NCI-H1436 treated with DMSO at 0.1 percent for 48 hours (cell line): ENCODE measurements around the gene BBS12.

Experiments used
- DNase-seq: peaks from one replicate; lab custom pipeline; 2025; lab: John Stamatoyannopoulos, UW

The BBS12 gene

DNA sequence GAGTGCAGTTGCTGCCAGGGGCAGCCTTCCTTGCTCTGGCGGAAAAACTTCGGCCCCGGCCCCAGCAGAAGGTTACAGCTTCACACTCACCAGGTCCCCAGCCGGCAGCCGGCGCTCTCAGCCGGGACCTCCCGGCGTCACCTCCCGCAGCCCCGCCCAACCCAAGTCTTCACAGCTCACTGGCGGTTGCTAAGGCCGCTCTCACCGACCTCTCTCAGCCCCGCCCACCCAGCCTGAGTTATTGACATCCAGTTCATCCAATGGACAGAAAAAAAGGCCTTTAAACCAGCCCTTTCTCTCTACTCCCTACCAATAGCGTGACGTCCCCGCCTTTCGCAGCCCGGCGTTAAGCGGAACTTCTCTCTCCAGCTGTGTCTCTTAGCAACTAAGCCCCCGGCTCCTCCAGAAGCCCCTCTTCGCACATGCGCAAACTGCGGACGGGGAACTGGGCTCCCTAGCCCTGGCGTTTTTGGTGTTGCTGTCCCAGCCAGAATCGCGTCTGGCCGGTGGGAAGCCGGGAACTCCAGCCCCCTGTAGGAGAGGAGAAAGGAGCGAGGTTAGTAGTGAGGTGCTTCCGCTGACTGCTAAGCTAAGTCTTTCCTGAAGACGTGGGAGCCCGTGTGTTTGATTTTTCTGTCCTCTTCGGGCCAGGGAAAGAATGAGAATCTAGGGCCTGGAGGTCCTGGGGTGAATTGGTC is at the start of gene BBS12:
TSS of gene BBS12 (plus strand) at position 376 of the 698 bp plus-strand sequence. CDS start 9,189 bp downstream, outside the sequence.
- DNase-seq, result peak; percentile 97

DNA sequence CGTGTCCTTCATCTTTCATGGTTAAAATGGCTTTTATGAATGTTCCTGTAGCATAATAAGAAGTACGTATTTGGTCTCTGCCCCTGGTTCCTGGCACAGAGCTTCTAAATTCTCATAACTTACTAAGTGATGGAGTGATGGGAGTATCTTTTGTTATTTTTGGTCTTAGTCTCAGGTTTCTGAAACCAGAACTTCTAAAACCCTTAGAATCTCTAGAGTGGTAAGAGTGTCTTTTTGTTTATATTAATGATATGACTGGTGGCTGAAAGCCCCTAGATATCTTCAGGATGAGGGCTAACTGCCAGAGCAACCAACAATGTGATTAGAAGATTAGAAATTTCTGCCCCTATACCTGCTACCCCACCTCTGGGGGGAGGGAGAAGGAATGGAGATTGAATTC is 45.8 kb upstream of the BBS12 start:
- no peak for DNase-seq

DNA sequence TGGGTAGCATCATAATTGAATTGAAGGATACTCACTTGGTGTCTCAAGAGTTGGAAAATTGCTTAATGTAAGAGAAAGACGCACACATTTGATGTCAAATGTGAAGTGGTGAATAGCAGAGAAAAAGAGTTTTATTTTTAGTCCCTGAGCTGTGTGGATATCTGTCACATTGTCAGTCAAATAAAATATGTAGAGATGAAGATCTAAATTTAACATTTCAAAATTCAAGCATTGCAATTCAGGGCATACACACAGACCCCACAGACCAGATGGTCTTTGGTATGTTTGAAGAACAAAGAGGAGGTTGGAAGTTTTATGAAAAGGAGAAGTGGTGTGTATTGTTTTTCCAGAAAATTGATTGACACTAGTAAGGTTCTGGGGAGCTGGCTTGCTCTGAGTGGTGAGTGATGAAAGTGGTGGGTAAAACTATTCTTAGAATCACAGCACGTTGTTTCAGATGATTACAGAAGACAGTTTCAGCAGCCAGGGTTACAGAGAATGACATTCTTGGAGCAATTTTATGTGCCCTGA is 44.9 kb upstream of the BBS12 start:
- no peak for DNase-seq

DNA sequence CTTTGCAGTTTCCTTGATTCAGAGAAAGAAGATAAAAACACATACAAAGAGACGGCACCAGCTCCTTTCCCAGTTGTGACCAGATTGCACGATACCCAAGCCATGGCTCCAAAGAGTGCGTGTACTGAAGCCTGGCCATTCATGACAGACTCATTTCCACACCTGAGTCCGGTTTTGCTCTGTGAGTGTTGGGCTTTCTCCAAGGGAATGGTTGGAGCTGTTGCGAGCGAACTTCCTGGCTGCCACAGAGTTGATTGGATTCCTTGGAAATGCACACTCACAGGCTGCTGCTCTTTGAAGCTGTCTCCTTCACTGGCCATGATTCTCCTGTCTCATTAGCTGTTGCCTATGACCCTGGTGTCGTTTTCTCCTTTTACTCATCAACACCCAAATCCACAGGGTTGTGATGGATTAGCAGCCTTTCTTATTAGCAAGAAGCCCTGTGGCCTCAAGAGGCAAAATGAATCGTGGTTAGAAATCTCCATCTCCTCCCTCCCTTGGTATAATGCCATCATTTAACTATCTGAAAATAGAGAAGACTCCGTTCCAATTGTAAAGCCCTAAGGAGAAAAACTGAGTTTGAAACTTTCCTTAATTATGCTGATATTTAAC is 43.9 kb upstream of the BBS12 start:
- no peak for DNase-seq

DNA sequence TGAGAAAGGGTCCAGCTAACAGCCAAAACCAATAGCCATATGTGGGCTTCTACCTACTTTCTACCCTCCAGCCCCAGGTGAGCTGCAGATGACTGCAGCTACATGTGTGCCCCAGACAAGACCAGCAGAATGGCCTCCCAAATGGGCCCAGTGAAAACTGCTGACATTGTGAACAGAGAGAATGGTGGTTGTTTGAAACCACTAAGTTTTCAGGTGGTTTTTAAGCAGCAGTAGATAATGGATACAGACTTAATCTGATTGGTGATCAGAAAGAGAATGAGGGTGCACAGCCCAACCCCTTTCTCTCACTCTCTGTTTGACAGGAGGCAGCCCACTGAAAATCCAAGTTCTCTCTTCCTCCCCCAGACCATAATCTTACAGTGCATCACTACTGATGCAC is 42.5 kb upstream of the BBS12 start:
- no peak for DNase-seq

- no peak for DNase-seq
Measured at GRCh38 chr4:122691988-122692387, 40.5 kb upstream of the BBS12 start.

DNA sequence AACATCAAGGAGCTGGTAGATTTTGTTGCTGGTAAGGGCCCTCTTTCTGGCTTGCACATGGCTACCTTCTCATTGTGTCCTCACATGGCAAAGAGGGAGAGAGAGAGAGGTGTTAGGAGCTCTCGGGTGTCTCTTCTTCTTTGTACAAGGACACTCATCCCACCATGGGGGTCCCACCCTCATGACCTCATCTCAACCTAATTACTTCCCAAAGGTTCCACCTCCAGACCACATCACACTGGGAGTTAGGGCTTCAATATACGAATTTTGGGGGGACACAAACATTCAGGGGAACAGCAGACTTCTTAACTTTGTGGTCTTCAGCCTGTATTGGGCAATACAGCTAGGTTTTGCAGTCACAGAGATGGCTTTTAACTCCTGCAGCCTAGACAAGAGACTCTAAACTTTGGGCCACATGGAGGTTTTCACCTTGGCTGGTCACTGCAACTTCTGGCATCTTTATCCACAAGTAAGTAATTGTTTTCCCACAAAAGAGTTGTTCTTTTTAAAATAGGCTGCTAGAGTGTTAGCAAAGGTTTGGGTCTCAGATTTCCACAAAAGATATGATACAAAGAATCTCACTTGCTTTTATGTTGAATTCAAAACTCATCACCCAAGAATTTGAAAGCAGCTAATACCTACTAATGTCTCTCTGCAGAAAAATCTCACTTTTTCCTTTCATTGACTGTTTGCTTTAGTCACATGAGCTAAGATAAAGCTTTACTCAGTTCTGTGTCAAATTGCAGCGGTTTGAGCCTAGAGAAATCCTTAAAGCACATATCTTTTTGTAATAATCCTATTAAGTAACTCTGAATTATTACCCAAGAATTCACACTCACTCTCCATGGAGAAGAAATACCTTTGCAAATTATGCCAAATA is 39.6 kb upstream of the BBS12 start:
- no peak for DNase-seq

DNA sequence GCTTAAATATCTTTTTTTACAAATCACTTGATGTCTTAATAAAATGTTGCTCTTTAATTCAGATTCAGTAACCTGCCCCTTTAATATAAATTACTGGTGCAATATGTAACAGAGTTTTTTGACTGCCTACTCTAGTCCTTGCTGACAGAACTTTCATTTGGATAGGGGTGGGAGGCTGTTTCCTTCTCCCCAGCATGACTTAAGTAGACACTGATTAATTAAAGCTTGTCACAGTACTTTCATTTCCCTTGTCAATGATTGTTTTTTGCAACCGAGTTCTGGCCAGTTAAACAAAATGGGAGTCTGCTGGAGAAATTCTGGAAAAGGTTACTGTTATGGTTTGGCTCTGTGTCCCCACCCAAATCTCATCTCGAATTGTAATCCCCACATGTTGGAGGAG is 37.3 kb upstream of the BBS12 start:
- DNase-seq, result no peak

- no peak for DNase-seq
Measured at GRCh38 chr4:122700178-122700725, 32.3 kb upstream of the BBS12 start.

DNA sequence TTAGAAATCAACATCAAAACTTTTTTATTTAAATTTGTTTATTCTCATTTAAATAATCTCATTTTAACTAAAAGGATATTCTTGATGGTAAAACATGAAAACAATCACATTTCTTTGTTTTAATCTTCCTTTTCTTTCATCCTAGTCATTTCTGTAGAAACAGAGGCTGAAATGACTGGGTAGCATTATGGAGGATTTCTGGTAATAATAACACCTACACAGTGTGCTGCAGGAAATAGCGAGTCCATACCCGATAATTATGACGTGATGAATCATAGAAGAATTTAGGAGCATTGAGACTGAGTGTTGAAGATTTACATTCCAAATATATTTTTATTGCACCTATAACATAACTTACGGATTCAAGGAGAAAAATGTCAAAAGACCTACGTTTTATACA is 31.4 kb upstream of the BBS12 start:
- DNase-seq, result no peak

- DNase-seq, result no peak
Measured at GRCh38 chr4:122701965-122702364, 30.5 kb upstream of the BBS12 start.

GRCh38 chr4:122702939-122703338 is 29.6 kb upstream of the BBS12 start:
- no peak for DNase-seq

DNA sequence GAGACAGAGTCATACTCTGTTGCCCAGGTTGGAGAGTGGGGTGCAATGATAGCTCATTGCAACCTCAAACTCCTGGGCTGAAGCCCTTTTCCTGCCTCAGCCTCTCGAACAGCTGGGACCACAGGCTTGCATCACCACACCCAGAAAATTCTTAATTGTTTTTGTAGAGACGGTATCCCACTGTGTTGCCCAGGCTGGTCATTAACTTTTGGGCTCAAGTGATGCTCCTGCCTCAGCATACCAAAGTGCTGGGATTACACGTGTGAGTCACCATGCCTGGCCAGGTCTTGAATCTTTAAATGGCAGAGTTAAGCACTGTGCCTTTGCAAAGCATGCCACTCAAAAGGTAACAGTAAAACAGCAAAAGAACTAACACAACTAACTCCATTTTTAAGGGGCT is 28.6 kb upstream of the BBS12 start:
- DNase-seq, result no peak

DNA sequence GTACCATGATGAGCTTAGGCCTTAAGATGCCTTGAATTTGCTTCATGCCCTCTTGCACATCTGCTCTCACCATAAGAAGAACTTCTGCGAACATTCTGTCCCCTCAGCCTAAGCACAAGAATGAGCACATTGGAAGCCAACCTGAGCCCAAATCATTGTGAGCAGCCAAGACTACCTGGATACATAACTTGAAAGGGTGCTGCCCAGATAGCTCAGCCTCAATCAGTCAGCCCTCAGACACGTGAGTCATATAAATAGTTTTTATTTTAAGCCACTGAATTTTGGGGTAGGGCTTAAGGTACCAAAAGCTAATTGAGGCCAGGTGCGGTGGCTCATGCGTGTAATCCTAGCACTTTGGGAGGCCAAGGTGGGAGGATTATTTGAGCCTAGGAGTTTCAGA is 27.5 kb upstream of the BBS12 start:
- no peak for DNase-seq

DNA sequence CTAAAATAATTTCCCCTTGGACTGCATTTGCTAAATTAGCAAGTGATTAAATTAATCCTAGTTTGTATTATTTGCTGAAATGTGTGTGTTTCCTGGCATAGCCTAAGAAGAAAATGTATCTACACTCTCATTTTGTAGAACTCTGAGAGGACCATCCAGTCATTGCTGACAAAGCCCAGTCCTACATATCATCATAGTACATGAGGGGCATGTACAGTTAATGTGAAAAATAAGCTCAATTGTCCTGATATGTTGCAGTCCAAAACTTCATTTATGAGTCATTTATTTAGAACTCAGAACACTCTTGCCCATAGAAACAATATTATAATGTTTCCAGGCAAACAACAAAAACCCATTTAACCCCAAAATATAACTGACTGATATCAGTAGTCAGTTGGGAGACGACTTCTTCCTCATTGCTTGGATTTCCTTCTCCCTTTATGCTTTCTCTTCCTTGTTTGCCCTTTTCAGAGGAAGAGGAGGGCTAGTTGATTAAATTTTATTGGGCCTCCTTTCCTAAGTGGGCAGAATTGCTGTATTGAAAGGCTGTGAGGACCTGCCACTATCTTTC is 26.9 kb upstream of the BBS12 start:
- no peak for DNase-seq

- no peak for DNase-seq
Measured at GRCh38 chr4:122706511-122706910, 26.0 kb upstream of the BBS12 start.

DNA sequence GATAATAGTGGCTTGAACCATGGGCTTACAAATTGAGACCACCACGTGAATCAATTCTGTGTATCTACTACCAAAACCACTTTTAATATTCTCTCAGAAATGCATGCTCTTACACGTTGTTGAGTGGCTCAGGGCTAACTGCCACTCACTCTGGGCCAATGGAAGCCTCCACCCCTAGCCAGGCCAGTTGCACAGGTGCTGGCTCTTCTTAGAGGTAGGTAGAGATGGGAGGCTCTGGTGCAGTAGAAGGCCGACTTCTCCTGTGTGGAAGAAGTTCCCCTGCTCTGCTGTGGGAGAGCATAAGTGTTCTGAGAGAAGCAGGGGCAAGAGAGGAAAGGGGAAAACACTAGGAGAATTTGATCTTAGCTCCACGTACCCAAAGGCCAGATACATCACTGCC is 25.0 kb upstream of the BBS12 start:
- DNase-seq, result no peak

DNA sequence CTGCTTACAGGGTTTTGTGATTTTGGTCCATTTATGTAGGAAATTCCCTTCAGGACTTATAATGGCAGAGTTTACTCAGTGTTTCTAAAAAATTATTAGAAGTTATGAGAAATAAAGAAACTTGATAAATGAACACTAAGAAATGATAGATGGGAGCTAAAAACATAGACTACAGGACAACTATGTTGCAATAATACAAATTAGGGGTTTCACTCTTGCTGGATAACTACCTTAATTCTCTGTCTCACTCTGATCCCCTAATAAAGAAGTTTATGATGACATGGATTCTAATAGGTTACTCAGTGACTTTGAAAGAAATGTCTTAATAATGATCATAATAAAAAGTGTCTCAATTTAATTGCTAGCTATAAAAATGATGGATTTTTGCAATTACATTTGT is 23.3 kb upstream of the BBS12 start:
- DNase-seq, result no peak

- no peak for DNase-seq
Measured at GRCh38 chr4:122710434-122711308, 21.8 kb upstream of the BBS12 start.

DNA sequence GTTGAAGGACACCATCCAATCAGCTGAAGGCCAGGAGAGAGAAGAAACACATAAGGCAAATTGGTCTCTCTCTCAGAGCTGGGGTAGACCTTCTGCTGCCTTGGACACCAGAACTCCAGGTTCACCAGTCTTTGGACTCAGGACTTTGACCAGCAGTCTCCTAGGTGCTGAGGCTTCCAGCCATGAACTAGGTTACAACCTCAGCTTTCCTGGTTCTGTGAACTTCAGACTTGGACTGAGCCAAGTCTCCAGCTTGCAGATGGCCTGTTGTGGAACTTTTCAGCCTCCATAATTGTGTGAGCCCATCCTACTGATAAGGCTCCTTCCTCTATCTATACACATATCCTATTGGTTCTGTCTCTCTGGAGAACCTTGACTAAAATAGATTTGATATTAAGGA is 20.6 kb upstream of the BBS12 start:
- DNase-seq, result no peak

- DNase-seq, result no peak
Measured at GRCh38 chr4:122712782-122713181, 19.7 kb upstream of the BBS12 start.
